B cell (primary cell): ENCODE measurements around the gene CPB2.

Source experiments
- EZH2 ChIP-seq: IDR thresholded peaks from 2 replicates; pipeline ENCODE4 v1.6.1; 2012; ENCODE audit warnings: borderline replicate concordance, low read depth, mild to moderate bottlenecking, moderate library complexity, low read length; ENCODE audit not compliant: insufficient read depth, poor library complexity, severe bottlenecking
- TF ChIP-seq, protein P1 (sequence below): fragments of 200-600 bp; IDR thresholded peaks from one replicate; pipeline ENCODE4 v1.8.0; 2022; ENCODE audit warnings: antibody characterized with exemption, mild to moderate bottlenecking

DNA sequence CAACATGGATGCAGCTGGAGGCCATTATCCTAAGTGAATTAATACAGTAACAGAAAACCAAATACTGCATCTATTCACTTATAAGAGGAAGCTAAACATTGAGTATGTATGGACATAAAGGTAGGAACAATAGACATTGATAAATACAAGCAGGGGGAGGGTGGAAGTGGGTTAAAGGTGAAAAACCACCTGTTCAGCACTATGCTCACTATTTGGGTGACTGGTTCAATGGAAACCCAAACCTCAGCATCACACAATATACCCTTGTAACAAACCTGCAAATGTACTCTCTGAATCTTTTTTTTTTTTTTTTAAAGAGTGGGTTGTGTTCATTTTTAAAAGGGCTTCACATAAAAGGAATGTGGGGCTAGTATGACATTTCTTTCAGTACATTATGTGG lies 26.9 kb upstream of the CPB2 start:
- TF ChIP-seq, protein P1, sequence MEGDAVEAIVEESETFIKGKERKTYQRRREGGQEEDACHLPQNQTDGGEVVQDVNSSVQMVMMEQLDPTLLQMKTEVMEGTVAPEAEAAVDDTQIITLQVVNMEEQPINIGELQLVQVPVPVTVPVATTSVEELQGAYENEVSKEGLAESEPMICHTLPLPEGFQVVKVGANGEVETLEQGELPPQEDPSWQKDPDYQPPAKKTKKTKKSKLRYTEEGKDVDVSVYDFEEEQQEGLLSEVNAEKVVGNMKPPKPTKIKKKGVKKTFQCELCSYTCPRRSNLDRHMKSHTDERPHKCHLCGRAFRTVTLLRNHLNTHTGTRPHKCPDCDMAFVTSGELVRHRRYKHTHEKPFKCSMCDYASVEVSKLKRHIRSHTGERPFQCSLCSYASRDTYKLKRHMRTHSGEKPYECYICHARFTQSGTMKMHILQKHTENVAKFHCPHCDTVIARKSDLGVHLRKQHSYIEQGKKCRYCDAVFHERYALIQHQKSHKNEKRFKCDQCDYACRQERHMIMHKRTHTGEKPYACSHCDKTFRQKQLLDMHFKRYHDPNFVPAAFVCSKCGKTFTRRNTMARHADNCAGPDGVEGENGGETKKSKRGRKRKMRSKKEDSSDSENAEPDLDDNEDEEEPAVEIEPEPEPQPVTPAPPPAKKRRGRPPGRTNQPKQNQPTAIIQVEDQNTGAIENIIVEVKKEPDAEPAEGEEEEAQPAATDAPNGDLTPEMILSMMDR: no peak
- TF ChIP-seq EZH2: no peak
